Measurements from ENCODE around the gene GPATCH2L.

GPATCH2L gene

DNA sequence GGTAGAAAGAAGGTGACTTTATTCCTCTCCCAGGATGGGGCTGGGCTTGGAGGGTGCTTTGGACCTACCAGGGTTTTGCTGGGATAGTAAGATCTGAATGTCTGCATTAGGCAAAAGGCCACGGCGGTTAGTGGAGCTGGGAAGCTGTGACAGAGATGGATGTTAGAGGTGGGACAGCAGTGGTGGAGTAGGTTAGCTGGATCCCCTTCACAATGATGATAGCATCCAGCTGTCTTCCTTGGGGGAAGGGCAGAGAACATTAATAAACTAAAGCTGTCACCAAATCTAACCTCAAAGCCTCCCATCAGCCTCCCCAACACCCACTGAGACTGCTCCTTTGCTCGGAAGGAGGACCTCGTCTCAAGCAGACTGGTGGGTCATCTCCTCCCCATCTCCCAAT lies 104.8 kb downstream of the GPATCH2L start:
- TF ChIP-seq EZH2phosphoT487 (conservative IDR thresholded peaks at IDR 0.05; ENCODE audit: low read length), result no peak
- TF ChIP-seq CTCF (IDR thresholded peaks at IDR 0.05; ENCODE audit: insufficient read depth, low read length, poor library complexity, severe bottlenecking), result no peak
- H3K9ac ChIP-seq (ENCODE audit: low read length), result no peak overlapping the region
- no peak overlapping the region for H3K4me2 ChIP-seq (ENCODE audit: low read depth, low read length, poor library complexity, severe bottlenecking)

GRCh38 chr14:76257111-76257803 lies 105.5 kb downstream of the GPATCH2L start:
- no peaks in the 10 kb centered on the region for H3K9me2 ChIP-seq (replicated peaks; ENCODE audit: insufficient read depth, low read length)
- H4K20me1 ChIP-seq (ENCODE audit: low read depth, low read length), result no peaks in the 10 kb centered on the region
- no peaks in the 10 kb centered on the region for H3K79me2 ChIP-seq (ENCODE audit: insufficient read depth, low read length)
- no peaks in the 10 kb centered on the region for H3K9me3 ChIP-seq (ENCODE audit: insufficient read depth, low read length)
- no peaks in the 10 kb centered on the region for H3K36me3 ChIP-seq (ENCODE audit: low read length)
- no peak overlapping the region for H2AFZ ChIP-seq (ENCODE audit: low read depth, low read length, severe bottlenecking)
- no peak overlapping the region for H3K9ac ChIP-seq (ENCODE audit: low read length)
- no peak overlapping the region for H3K27ac ChIP-seq (ENCODE audit: low read depth, low read length)
- TF ChIP-seq CTCF (IDR thresholded peaks at IDR 0.05; ENCODE audit: insufficient read depth, low read length, poor library complexity, severe bottlenecking) (no peak), EZH2phosphoT487 (conservative IDR thresholded peaks at IDR 0.05; ENCODE audit: low read length) (no peak)
- no peak overlapping the region for H3K4me2 ChIP-seq (ENCODE audit: low read depth, low read length, poor library complexity, severe bottlenecking)
- no peaks in the 10 kb centered on the region for H3K27me3 ChIP-seq (ENCODE audit: low read length)
- no peaks in the 10 kb centered on the region for H3F3A ChIP-seq (ENCODE audit: insufficient read depth)
- no peak overlapping the region for H3K4me3 ChIP-seq (ENCODE audit: insufficient read depth, low read length, poor library complexity, severe bottlenecking)

More for the DNA sequence above, 104.8 kb downstream of the GPATCH2L start:
- no peaks in the 10 kb centered on the region for H3K27me3 ChIP-seq (ENCODE audit: low read length)
- H3K36me3 ChIP-seq (ENCODE audit: low read length), result no peaks in the 10 kb centered on the region
- no peaks in the 10 kb centered on the region for H4K20me1 ChIP-seq (ENCODE audit: low read depth, low read length)
- H3K27ac ChIP-seq (ENCODE audit: low read depth, low read length), result no peak overlapping the region
- no peaks in the 10 kb centered on the region for H3K9me3 ChIP-seq (ENCODE audit: insufficient read depth, low read length)
- H3K79me2 ChIP-seq (ENCODE audit: insufficient read depth, low read length), result no peaks in the 10 kb centered on the region
- no peaks in the 10 kb centered on the region for H3F3A ChIP-seq (ENCODE audit: insufficient read depth)
- H2AFZ ChIP-seq (ENCODE audit: low read depth, low read length, severe bottlenecking), result no peak overlapping the region
- no peaks in the 10 kb centered on the region for H3K9me2 ChIP-seq (replicated peaks; ENCODE audit: insufficient read depth, low read length)
- H3K4me3 ChIP-seq (ENCODE audit: insufficient read depth, low read length, poor library complexity, severe bottlenecking), result no peak overlapping the region

DNA sequence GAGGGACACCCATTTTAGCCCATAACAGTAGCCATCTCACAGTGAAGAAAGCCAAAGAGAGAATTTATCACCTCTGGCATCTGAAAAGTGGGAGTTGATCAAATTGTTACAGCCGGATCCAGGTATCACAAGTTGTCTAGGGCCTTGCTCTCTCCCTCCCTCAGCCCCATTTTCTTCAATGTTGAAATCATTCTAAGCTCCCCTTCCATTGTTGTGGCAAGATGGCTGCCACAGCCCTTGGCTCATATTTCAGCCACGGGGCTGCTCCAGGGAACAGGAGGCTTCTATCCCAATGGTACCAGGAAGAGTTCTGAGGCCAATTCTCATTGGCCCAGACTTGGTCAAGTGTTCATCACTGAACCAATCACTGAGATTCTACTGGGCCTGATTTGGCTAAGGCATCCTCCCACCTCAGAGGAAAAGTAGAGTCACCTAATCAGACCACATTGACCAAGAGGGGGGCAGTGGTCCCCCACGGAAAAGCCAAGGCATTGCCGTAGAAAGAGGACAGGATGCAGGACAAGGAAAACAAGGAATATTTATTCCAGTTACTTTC lies 106.2 kb downstream of the GPATCH2L start:
- Histone ChIP-seq H3F3A (ENCODE audit: insufficient read depth) (no peaks in the 10 kb centered on the region), H3K9ac (ENCODE audit: low read length) (no peak overlapping the region), H3K79me2 (ENCODE audit: insufficient read depth, low read length) (no peaks in the 10 kb centered on the region), H3K4me2 (ENCODE audit: low read depth, low read length, poor library complexity, severe bottlenecking) (no peak overlapping the region), H2AFZ (ENCODE audit: low read depth, low read length, severe bottlenecking) (no peak overlapping the region), H3K9me3 (ENCODE audit: insufficient read depth, low read length) (no peaks in the 10 kb centered on the region), H3K27ac (ENCODE audit: low read depth, low read length) (no peak overlapping the region), H3K27me3 (ENCODE audit: low read length) (no peaks in the 10 kb centered on the region), H4K20me1 (ENCODE audit: low read depth, low read length) (no peaks in the 10 kb centered on the region), H3K9me2 (replicated peaks; ENCODE audit: insufficient read depth, low read length) (no peaks in the 10 kb centered on the region), H3K36me3 (ENCODE audit: low read length) (no peaks in the 10 kb centered on the region), H3K4me3 (ENCODE audit: insufficient read depth, low read length, poor library complexity, severe bottlenecking) (no peak overlapping the region)
- no peak for TF ChIP-seq CTCF (IDR thresholded peaks at IDR 0.05; ENCODE audit: insufficient read depth, low read length, poor library complexity, severe bottlenecking)
- no peak for TF ChIP-seq EZH2phosphoT487 (conservative IDR thresholded peaks at IDR 0.05; ENCODE audit: low read length)

Data from SU-DHL-6 (cell line).